Gastrocnemius medialis (tissue), 4 donors: ENCODE results near the gene TUFM. TPM values are rescaled to one million over a fixed set of nuclear protein-coding genes. Genes with fewer than 3 reads are reported as not detected.
A peak's percentile ranks its signal among the peaks of the same experiment; 100 is the strongest.

Experiments used
- ATAC-seq, 2 donors: fragments of 150-250 bp; one replicate each; pipeline ENCODE4 v1.9.1; 2016
- DNase-seq, 2 donors: peaks; one replicate each; pipeline ENCODE4 v3.0.0-alpha.2; 2019
- H3K27ac ChIP-seq, 4 donors: fragments of 200-600 bp; sonication (generic); 1 replicate in 1 of 4; 2 replicates in 3 of 4; pipeline ENCODE4 v1.5.1; 2016 to 2018; ENCODE audit warnings: mild to moderate bottlenecking in 2 of 4, moderate library complexity in 1 of 4
- H3K27me3 ChIP-seq, 3 donors: fragments of 200-600 bp; sonication (generic) in 2 of 3; 1 replicate in 1 of 3; 2 replicates in 2 of 3; pipeline versions ENCODE4 v1.5.1 to v1.6.0; 2016 to 2019; ENCODE audit warnings: mild to moderate bottlenecking in 1 of 3, moderate library complexity in 1 of 3
- H3K36me3 ChIP-seq, 2 donors: fragments of 200-600 bp; sonication (generic) in 1 of 2; one replicate each; pipeline ENCODE4 v1.5.1; 2017 to 2018
- H3K4me1 ChIP-seq, 2 donors: fragments of 200-600 bp; sonication (generic) in 1 of 2; one replicate each; pipeline ENCODE4 v1.5.1; 2016 to 2017; ENCODE audit warnings: mild to moderate bottlenecking in 2 of 2
- H3K4me3 ChIP-seq, 4 donors: fragments of 200-600 bp; sonication (generic) in 3 of 4; 1 replicate in 1 of 4; 2 replicates in 3 of 4; pipeline ENCODE4 v1.5.1; 2016 to 2019; ENCODE audit warnings: mild to moderate bottlenecking in 2 of 4
- H3K9me3 ChIP-seq, 3 donors: fragments of 200-600 bp; sonication (generic) in 2 of 3; 1 replicate in 1 of 3; 2 replicates in 2 of 3; pipeline ENCODE4 v1.5.1; 2016 to 2019
- POLR2A ChIP-seq, 2 donors: fragments of 450-650 bp; IDR thresholded peaks; one replicate each; pipeline ENCODE4 v1.6.1; 2017; ENCODE audit warnings: antibody characterized with exemption in 2 of 2, mild to moderate bottlenecking in 2 of 2, moderate library complexity in 2 of 2
- in situ Hi-C, 4 donors: fragments of 200-750 bp; cut with MboI; loops; one replicate each; pipeline versions ENCODE4 v1.15.0 to v1.8.0; 2017; ENCODE audit warnings: low sequenced_read_pairs in 4 of 4
- intact Hi-C: fragments of 100-400 bp; cut with DNase I; formaldehyde crosslinking; loops from one replicate; pipeline ENCODE4 v1.15.1; 2023; ENCODE audit warnings: low total_unique reads
- total RNA-seq, 4 donors: library from RNA; depleted of rRNA; stranded (reverse); fragments of >200 nt; gene quantifications; one replicate each; pipeline versions ENCODE4 v1.1.0 to v1.2.3, GENCODE V29; 2016
- TF ChIP-seq, protein P1 (sequence below), 5 experiments: fragments of 450-650 bp in 3 of 5; fragments of 200-600 bp in 2 of 5; sonication (generic) in 2 of 5; IDR thresholded peaks in 4 of 5; conservative IDR thresholded peaks in 1 of 5; 1 replicate in 4 of 5; 2 replicates in 1 of 5; pipeline ENCODE4 v1.5.1; 2016 to 2019; ENCODE audit warnings: antibody characterized with exemption in 5 of 5, mild to moderate bottlenecking in 3 of 5, moderate library complexity in 3 of 5

Gene TUFM
- total RNA-seq, 4 donors from 2014 or later: 140 to 196 (median 167) TPM

DNA sequence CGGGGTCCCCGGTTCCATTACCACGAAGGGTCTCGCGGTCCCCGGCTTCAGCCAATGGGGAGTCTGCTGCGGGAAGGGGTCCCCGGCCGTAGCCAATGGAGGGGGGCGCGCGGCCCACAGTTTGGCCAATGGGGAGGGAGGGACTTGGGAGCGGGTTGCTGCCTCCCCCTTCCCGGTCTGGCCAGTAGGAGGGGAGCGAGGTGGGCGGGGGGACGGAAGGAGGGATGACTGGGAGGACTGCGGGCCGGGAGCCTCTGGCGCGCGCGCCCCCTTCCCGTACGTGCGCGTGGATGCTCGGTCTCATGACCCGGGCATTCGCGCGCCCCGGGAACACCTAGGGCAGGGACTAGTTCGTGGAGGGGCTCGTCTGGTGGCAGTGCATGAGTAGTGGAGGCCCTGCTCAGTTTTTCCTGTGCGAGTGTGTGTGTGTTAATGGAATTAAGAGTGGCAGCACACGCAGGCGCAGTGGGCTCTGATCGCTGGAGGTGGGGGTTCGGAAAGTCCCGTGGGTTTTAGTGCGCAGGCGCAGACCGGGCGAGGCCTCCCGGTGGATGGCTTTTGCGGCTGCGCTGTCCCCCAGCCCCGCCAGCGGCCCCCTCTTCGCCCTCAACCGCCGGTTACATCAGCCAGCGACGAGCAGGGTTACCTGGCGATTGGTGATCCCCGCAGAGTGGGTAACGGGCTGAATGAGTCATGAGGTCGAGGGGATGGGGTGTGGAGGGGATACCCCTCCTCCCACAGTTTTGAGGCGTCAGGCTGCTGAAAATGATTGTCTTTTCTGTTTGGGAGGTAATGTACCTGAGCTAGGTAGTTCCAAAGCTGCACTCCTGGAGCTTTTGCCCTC, 22.1 kb downstream of the TUFM start:
- intact Hi-C loops: loop anchor here (2.0 kb wide), 1 partner anchor 101 kb away; the partner anchor contains the start of gene RABEP2
- in situ Hi-C loops: loop anchor here in 3 of 4 donors (5.0 to 10.0 kb wide), 2 partner anchors 121 to 123 kb away; no protein-coding TSS in a partner anchor
- ATAC-seq: peak; percentile 81 to 84

DNA sequence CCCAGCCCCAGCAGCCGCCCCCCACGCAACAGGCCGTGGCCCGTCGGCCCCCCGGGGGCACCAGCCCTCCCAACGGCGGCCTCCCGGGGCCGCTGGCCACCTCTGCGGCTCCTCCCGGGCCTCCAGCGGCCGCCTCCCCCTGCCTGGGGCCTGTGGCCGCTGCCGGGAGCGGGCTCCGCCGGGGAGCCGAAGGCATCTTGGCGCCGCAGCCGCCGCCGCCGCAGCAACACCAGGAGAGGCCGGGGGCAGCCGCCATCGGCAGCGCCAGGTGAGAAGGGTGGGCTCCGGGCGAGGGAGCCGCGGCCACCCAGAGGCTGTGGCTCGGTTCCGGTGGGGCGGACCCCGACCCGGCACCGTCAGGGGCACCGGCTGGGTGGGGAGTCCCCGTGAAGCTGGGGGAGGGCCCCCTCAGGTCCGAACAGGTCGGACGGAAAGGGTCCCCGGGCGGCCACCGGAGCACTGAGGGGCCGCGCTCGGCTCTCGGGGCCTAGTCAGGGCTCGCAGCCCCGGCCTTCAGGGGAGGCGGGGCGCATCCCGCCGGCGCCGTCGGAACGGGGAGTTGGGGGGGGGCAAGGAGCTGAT, 22.8 kb downstream of the TUFM start:
- Histone ChIP-seq H3K36me3 (peaks cover 0 to 30% of the 10 kb centered on the region in 2 donors), H3K9me3 (no peaks in the 10 kb centered on the region), H3K4me1 (peaks cover 20% of the 10 kb centered on the region in 2 donors), H3K27ac (peak overlapping the region; percentile 99 to 100 (median 100)), H3K27me3 (no peaks in the 10 kb centered on the region), H3K4me3 (peak overlapping the region; percentile 89 to 99 (median 96))
- TF ChIP-seq, protein P1, sequence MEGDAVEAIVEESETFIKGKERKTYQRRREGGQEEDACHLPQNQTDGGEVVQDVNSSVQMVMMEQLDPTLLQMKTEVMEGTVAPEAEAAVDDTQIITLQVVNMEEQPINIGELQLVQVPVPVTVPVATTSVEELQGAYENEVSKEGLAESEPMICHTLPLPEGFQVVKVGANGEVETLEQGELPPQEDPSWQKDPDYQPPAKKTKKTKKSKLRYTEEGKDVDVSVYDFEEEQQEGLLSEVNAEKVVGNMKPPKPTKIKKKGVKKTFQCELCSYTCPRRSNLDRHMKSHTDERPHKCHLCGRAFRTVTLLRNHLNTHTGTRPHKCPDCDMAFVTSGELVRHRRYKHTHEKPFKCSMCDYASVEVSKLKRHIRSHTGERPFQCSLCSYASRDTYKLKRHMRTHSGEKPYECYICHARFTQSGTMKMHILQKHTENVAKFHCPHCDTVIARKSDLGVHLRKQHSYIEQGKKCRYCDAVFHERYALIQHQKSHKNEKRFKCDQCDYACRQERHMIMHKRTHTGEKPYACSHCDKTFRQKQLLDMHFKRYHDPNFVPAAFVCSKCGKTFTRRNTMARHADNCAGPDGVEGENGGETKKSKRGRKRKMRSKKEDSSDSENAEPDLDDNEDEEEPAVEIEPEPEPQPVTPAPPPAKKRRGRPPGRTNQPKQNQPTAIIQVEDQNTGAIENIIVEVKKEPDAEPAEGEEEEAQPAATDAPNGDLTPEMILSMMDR (IDR thresholded peaks at IDR 0.05 in 4 of 5, conservative IDR thresholded peaks at IDR 0.05 in 1 of 5): no peak
- TF ChIP-seq POLR2A (IDR thresholded peaks at IDR 0.05): no peak
- in situ Hi-C loops: loop anchor here in 3 of 4 donors (5.0 to 10.0 kb wide), 2 partner anchors 121 to 124 kb away; no protein-coding TSS in a partner anchor
- ATAC-seq (peak; percentile 10 to 40), DNase-seq (no peak)
- intact Hi-C loops: loop anchor here (2.0 kb wide), 1 partner anchor 101 kb away; the partner anchor contains the start of gene RABEP2

More for the DNA sequence above, 22.1 kb downstream of the TUFM start:
- H3K9me3 ChIP-seq: no peaks in the 10 kb centered on the region
- peak; percentile 79 to 84 for TF ChIP-seq POLR2A (IDR thresholded peaks at IDR 0.05)
- TF ChIP-seq, protein P1 (IDR thresholded peaks at IDR 0.05 in 4 of 5, conservative IDR thresholded peaks at IDR 0.05 in 1 of 5): peak in 4 of 5 experiments; percentile 41 to 45 (median 44)
- peaks cover 20% of the 10 kb centered on the region in 2 donors for H3K4me1 ChIP-seq
- no peaks in the 10 kb centered on the region for H3K27me3 ChIP-seq
- peaks cover 0 to 37% of the 10 kb centered on the region in 2 donors for H3K36me3 ChIP-seq
- peak overlapping the region; percentile 89 to 99 (median 96) for H3K4me3 ChIP-seq
- peak overlapping the region; percentile 99 to 100 (median 100) for H3K27ac ChIP-seq
- DNase-seq: peak; percentile 98

- Histone ChIP-seq H3K9me3 (no peaks in the 10 kb centered on the region), H3K27me3 (no peaks in the 10 kb centered on the region), H3K36me3 (peaks cover 0 to 23% of the 10 kb centered on the region in 2 donors), H3K4me3 (peak within 1 kb of the TSS; percentile 89 to 99 (median 96)), H3K4me1 (peaks cover 20% of the 10 kb centered on the region in 2 donors), H3K27ac (peak within 1 kb of the TSS; percentile 99 to 100 (median 100))
- TF ChIP-seq POLR2A (IDR thresholded peaks at IDR 0.05): peak; percentile 80 to 81
- TF ChIP-seq, protein P1 (IDR thresholded peaks at IDR 0.05 in 4 of 5, conservative IDR thresholded peaks at IDR 0.05 in 1 of 5): peak in 3 of 5 experiments; percentile 36 to 37 (median 37)
- DNase-seq: peak; percentile 88 to 92
- ATAC-seq: peak; percentile 65 to 70
- in situ Hi-C loops: loop anchor here in 3 of 4 donors (5.0 to 10.0 kb wide), 2 partner anchors 122 to 125 kb away; no protein-coding TSS in a partner anchor
- intact Hi-C loops: loop anchor here (1.0 to 2.0 kb wide), 4 partner anchors 24 to 128 kb away; partner anchors contain the start of genes NFATC2IP, RABEP2, SH2B1 and TUFM
Measured at GRCh38 chr16:28822520-28823290, 23.4 kb downstream of the TUFM start, which contains the start of gene ATXN2L. Gene ATXN2L, plus strand, starts transcription at chr16:28822999. Its CDS starts 261 bp downstream, at chr16:28823260.
